Pulmonary artery endothelial cell (primary cell): ENCODE measurements around the gene CD9. TPM values are rescaled to one million over a fixed set of nuclear protein-coding genes. Genes with fewer than 3 reads are reported as not detected.
A peak's percentile ranks its signal among the peaks of the same experiment; 100 is the strongest.
"Not testable (repeated sequence)": the region's sequence is repeated elsewhere in the genome, so short reads cannot be mapped to it uniquely, and the experiment has no call there.

Source experiments
- DNase-seq: peaks from one replicate; pipeline ENCODE4 v3.0.0-alpha.2; 2011; ENCODE audit warnings: low read depth, low spot score
- total RNA-seq: library from RNA; depleted of rRNA; stranded (reverse); fragments of >200 nt; gene quantifications from 2 replicates; pipeline ENCODE4 v1.2.3, GENCODE V29; 2014

CD9 gene
- total RNA-seq, 1 donor from 2014 or later: 1,428 TPM

- no peak for DNase-seq
Measured at GRCh38 chr12:6199531-6200255, 507 bp upstream of the CD9 start.

GRCh38 chr12:6201213-6201608, 1.0 kb downstream of the CD9 start:
- no peak for DNase-seq

- DNase-seq: no peak
Measured at GRCh38 chr12:6201826-6202225, 1.6 kb downstream of the CD9 start.

- DNase-seq: no peak
Measured at GRCh38 chr12:6202304-6202703, 2.1 kb downstream of the CD9 start.

GRCh38 chr12:6202846-6203245, 2.6 kb downstream of the CD9 start:
- DNase-seq: no peak

GRCh38 chr12:6203601-6204000, 3.4 kb downstream of the CD9 start:
- DNase-seq: no peak

- DNase-seq: no peak
Measured at GRCh38 chr12:6204533-6205143, 4.4 kb downstream of the CD9 start.

- DNase-seq: no peak
Measured at GRCh38 chr12:6205144-6205539, 4.9 kb downstream of the CD9 start.

GRCh38 chr12:6205761-6206160, 5.6 kb downstream of the CD9 start:
- DNase-seq: no peak

- DNase-seq: no peak
Measured at GRCh38 chr12:6206327-6206726, 6.1 kb downstream of the CD9 start.

GRCh38 chr12:6207259-6207925, 7.2 kb downstream of the CD9 start:
- no peak for DNase-seq

- no peak for DNase-seq
Measured at GRCh38 chr12:6208130-6208529, 7.9 kb downstream of the CD9 start.

- DNase-seq: not testable (repeated sequence)
Measured at GRCh38 chr12:6209428-6209827, 9.2 kb downstream of the CD9 start.

- DNase-seq: no peak
Measured at GRCh38 chr12:6211421-6211869, 11.2 kb downstream of the CD9 start.

- DNase-seq: no peak
Measured at GRCh38 chr12:6212086-6212485, 11.9 kb downstream of the CD9 start.

- no peak for DNase-seq
Measured at GRCh38 chr12:6213969-6214368, 13.8 kb downstream of the CD9 start.

GRCh38 chr12:6214633-6215032, 14.4 kb downstream of the CD9 start:
- DNase-seq: no peak

GRCh38 chr12:6215120-6215807, 15.1 kb downstream of the CD9 start:
- DNase-seq: no peak

- peak; percentile 75 for DNase-seq
Measured at GRCh38 chr12:6215932-6216494, 15.8 kb downstream of the CD9 start.

GRCh38 chr12:6216581-6216980, 16.4 kb downstream of the CD9 start:
- no peak for DNase-seq

GRCh38 chr12:6218347-6218925, 18.2 kb downstream of the CD9 start:
- DNase-seq: no peak
